Midbrain (tissue), 1 donor: ENCODE data around the gene S1PR5.
"Not testable (repeated sequence)": the region's sequence is repeated elsewhere in the genome, so short reads cannot be mapped to it uniquely, and the experiment has no call there.

Experiments used
- DNase-seq: peaks from one replicate; lab custom pipeline; 2025; lab: John Stamatoyannopoulos, UW

The S1PR5 gene

DNA sequence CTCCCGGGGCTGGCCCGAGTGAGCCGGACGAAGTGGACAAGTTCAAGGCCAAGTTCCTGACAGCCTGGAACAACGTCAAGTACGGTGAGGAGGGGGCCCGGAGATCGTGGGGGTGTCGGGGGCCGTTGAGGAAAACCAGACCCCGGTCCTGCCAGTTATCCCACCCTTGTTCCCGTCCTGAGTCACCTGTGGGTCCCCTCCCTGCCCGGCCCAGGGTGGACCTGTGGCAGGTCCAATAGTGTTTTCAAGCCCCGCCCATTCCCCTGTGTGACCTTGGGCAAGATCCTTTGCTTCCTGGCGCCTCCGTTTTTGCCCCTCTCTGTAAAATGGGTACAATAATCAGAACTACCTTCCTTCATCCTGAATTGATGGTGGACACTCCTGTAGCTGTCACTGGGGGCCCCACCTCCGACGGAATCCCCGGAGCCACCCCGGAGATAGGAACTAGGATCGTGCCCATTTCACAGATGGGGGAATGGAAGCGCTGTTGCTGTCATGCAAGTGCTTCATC lies 27.1 kb upstream of the S1PR5 start:
- DNase-seq, result no peak

DNA sequence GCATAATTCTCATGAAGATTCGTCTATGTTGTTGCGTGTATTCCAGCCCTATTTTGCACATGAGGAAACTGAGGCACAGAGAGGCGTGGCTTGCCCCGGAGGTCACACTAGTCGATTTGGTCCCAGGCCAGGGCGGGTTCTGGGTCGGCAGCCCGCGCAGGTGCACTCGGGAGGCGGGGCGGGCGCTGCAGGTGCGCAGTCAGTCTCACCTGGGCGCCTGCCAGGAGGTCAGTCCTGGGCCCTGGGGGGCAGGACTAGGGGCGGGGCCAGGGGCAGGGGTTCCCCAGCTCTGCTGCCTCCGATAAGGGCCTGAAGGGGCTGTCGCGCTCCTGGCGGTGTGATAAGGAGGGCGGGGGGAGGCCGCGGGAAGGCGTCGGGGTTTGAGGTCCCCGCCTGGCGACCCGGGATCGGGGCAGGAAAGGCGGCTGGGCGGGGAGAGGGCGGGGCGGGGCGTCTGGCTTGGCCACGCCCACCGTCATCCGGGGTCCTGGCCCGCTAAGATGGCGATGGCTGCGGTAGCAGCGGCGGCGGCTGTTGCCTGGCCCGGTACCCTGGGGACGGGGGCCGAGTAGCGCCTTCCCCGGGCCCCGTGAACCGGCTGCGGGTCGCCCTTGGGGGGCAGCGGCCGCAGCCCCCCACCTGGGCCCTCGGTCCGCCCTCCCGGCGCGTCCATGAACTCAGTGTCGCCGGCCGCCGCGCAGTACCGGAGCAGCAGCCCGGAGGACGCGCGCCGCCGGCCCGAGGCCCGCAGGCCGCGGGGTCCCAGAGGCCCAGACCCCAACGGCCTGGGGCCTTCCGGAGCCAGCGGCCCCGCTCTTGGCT lies 26.4 kb upstream of the S1PR5 start, which contains the start of gene ATG4D:
ATG4D (plus strand) TSS at position 485 of the 822 bp plus-strand sequence; CDS start at position 672, 187 bp downstream.
- peak; percentile 85 for DNase-seq

GRCh38 chr19:10543059-10543419 lies 25.8 kb upstream of the S1PR5 start:
- no peak for DNase-seq

- not testable (repeated sequence) for DNase-seq
Observed at GRCh38 chr19:10539016-10539415, 21.8 kb upstream of the S1PR5 start.

DNA sequence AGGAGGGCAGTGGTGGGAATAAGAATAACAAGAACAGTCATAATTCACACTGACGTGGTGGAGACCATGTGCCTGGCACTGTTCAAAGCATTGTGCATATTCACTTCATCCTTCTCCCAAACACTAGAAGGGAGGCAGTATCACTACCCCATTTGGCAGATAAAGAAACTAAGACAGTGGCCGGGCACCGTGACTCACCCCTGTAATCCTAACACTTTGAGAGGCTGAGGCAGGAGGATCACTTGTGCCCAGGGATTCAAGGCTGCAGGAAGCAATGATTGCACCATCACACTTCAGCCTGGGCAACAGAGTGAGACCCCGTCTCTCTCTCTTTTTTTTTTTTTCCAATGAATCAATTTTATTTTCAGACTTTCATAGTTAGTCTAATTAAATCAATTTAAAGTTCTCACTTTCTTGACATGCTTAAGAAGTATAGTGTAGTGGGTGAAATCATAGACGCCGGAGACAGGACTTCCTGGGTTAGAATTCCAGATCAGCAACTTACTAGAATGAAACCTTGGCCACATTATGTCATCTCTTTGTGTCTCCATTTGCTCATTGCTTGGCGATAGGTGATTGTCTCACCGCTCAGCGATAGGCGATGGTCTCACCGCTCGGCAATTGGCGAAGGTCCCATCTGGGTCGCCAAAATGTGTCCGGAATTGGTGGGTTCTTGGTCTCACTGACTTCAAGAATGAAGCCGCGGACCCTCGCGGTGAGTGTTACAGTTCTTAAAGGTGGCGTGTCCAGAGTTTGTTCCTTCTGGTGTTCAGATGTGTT lies 21.1 kb upstream of the S1PR5 start:
- no peak for DNase-seq

DNA sequence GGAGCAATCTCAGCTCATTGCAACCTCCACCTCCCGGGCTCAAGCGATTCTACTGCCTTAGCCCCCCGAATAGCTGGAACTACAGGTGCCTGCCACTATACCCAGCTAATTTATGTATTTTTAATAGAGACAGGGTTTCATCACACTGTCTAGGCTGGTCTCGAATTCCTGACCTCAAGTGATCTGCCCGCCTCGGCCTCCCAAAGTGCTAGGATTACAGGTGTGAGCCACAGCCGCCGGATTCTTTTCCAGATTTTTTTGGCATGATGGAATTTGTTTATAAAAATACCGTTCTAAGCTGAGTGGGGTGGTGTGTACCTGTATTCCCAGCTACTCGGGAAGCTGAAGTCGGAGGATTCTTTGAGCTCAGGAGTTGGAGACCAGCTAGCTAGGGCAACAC lies 20.4 kb upstream of the S1PR5 start:
- DNase-seq, result no peak

DNA sequence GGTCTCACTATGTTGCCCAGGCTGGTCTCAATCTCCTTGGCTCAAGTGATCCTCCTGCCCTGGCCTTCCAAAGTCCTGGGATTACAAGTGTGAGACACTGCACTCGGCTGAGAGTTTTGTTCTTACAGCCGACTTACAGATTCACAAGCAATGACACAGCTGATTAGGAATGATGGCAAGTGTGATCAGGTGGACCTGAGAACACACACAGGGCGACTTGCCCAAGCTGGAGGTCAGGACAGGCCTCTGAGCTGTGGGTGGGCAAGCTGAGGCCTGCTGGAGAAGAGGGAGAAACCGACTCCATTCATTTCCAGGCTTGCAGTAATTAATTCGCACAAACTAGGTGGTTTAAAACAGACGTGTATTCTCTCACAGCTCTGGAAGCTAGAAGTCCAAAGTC lies 18.4 kb upstream of the S1PR5 start:
- DNase-seq, result no peak

DNA sequence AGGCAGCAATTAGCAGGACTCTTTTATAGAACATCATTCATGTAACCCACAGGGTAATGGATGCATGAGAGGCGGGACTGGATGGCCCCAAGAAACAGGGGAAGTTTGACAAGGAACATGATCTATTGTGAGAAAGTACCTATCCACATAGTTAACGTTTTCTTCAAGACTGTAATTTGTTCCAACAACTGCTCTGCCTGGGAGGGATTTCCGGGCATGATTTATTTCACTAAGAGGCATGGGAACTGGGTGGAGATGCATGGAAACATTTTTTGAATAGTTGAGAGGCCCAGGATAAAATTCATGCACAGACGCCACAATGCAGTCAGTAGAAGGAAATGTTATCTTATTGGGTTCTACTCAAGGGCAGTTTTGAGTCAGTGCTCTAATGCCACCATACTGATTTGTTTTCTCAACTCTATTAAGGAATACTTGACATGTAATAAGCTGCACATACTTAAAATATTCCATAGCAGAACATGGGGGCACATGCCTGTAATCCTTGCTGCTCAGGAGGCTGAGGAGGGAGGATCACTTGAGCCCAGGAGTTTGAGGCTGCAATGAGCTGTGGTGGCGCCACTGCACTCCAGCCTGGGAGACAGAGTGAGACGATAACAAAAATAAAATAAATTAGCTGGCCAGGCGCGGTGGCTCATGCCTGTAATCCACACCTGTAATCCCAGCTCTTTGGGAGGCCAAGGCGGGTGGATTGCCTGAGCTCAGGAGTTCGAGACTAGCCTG lies 16.6 kb upstream of the S1PR5 start:
- DNase-seq, result no peak

GRCh38 chr19:10532457-10532856 lies 15.2 kb upstream of the S1PR5 start:
- DNase-seq, result no peak

GRCh38 chr19:10526887-10527286 lies 9.6 kb upstream of the S1PR5 start:
- not testable (repeated sequence) for DNase-seq

- no peak for DNase-seq
Observed at GRCh38 chr19:10525636-10526035, 8.4 kb upstream of the S1PR5 start.

DNA sequence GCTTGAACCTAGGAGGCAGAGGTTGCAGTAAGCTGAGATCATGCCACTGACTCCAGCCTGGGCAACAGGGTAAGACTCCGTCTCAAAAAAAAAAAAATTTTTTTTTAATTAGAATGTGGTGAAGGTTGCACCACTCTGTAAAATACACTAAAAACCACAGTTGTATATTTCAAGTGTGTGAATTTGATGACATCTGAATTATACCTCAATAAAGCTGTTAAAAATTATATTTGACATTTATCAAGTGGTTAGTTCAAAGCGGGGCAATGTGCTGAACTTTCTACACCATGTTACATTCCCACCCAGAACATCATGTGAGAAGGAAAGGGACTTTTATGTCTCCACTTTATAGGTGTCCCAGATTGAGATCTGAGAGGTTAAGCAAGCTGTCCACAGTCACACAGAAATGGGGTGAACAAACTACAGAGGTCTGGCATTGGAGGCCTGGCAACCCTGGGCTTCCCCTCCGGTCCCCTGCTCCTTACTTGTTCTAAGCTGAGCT lies 5.9 kb upstream of the S1PR5 start:
- DNase-seq, result no peak

- no peak for DNase-seq
Observed at GRCh38 chr19:10521461-10522171, 4.4 kb upstream of the S1PR5 start.

- no peak for DNase-seq
Observed at GRCh38 chr19:10520652-10521318, 3.5 kb upstream of the S1PR5 start.

DNA sequence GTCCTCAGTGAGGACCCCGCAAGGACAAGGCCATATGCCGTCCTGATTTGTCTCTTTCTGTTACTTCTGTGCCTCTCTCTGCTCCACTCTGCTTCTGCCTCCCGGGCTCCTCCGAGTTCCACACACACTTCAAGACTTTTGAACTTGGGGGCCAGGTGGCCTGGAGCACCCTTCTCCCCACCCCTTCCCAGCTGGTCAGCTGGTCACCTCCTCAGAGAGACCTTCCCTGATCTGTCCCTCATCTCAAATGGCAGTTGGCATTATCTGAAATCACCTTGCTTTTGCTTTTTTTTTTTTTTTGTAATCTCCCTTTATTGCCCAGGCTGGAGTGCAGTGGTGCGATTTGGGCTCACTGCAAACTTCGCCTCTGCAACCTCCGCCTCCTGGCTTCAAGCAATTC lies 2.2 kb upstream of the S1PR5 start:
- DNase-seq, result no peak

DNA sequence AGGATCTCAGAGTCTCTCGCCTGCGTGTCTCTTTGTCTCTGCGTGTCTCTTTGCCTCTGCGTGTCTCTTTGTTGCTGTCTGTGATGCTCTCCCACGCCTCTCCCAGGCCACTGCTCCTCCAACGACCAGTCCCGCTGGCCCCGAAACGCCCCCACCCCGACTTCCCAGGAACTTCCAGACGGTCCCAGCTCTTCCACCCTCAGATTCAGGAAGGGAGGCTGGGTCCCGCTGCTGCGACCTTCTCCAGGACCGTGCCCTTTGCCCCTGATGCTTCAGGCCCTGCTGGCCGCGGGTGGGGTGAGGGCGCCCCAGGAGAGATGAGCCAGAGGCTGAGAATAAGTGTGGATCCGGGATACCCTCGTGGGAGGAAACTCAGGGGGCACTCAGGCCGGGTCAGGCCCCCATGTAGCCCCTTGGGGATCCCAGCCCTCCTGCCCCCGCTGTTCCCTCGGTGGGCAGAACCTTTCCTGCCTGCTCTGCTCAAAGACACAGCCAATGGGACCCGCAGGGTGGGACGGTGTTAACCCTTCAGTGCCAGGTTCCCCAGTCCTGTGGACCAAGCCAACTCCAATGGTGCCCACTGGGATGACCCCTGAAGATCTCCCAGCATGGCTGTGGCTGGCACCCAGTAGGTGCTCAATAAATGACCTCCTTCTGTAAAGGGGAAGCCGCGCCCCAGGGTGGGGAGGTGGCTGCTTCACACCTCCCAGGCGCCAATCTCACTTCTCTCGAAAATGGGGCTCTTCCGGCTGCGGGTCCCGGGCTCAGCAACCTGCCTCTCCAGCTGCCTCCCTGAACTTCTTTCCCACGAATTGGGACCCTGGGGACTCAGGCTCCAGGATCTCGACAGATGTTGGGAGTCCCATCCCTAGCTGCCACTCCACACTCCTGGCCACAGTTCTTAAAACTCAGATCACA lies 1.5 kb upstream of the S1PR5 start:
- DNase-seq, result peak; percentile 64

DNA sequence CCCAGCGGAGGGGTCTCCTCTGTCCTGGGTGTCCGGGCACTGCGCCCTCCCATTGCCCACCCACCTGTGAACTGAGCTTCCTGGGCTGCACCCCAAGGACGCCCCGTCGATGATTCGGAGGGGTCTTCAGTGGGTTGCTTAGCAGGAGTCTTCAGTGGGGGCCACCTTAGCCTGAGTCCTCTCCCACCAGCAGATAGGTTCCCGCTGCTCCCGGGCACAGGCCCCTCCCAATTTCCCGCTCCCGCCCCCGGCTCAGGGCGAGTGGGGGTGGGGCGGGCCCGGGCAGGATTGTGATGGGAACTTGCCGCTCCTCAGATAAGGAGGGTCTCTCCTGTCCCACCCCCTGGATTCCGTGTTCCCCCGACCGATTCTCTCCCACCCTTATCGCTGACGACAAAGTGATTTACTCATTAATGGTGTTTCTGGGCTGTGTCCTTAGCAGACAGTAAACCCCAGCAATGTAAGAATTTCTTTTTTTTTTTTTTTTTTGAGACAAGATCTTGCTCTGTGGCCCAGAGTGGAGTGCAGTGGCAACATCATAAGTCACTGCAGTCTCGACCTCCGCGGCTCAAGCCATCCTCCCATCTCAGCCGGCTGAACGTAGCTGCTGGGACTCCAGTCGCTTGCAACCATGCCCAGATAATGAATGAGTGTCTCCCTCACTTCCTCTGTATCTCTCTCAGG lies 655 bp upstream of the S1PR5 start:
- peak; percentile 62 for DNase-seq

DNA sequence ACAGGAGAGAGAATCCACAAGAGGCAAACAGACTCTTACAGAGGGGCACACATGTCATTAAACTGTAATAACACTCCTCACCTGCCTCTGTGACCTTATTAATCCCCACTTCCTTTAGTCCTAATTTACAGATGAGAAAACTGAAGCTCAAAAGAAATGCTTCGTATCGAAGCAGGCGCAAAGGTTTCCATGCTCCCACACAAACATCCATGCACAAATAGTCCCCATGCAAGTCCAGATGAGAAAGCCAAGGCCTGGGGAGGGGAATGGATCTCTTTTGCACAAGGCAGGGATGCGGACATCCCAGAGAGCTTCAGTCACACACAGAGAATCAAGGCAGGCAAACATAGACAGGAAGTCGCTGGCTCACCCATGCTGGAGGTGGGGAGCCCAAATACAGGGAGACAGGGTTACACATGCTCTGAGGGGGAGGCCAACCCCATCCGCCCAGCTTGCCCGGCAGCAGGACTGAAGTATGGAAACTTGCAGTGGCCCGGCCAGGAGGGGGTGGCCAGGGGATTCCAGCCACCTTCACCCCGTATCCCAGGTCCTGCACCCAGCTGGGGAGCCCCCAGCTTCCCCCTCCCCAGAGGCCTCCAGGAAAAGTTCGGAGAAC lies 468 bp downstream of the S1PR5 start:
- DNase-seq, result peak; percentile 32

DNA sequence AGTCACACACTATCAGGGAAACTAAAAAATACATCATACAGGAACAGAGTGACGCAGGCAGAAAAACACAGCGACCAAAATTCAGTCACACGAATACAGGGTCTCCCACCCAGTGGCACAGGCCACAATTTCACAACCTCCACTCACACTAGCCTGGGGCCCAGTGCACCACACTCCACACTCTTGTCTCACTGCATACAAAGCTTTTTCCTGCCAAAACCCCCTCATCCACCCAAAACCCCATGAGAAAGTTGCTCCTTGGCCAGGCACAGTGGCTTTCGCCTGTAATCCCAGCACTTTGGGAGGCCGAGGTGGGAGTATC lies 1.2 kb downstream of the S1PR5 start:
- DNase-seq, result no peak
